HG02981 (cell line): Measurements from ENCODE around the gene RNF187.
"Not testable (repeated sequence)": the region's sequence is repeated elsewhere in the genome, so short reads cannot be mapped to it uniquely, and the experiment has no call there.

Source experiments
- ATAC-seq: cut with Tn5 transposase; IDR thresholded peaks from one replicate; pipeline ENCODE4 v1.9.1; 2021; ENCODE audit warnings: mild to moderate bottlenecking, moderate library complexity; ENCODE audit not compliant: unreplicated experiment

Gene RNF187

DNA sequence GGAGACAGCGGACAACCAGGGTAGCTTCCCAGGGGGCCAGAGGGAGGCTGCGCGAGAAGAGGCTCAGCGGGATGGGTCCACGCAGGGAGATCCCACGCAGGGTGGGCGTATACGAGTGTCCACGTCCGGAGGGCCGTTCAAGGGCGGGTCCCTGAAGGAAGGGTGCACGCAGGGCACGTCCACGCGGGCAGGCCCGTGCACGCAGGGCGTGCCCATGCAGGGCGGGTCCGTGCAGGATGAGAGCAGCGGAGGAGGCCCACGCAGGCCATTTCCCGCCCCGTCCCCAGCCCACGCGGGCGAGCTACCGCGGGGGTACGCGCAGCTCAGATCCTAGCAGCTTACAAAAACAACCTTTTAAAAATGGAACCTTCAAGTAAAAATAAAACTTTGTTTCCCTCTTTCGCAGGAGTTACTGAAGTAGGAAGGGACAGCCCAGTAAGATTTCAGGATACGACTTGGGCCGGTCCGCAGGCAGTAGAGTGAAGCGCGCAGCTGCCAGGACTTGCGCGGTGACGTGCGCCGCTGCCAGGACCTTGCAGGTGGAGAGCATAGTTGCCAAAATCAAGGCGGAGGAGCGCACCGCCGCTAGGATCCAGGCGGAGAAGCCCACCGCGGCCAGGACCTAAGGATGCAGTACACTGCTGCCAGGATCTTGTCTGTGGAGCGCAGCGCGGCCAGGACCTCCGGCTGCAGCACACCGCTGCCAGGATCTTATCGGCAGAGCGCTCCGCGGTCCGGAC, 416 bp upstream of the RNF187 start:
- ATAC-seq = peak; percentile 52

DNA sequence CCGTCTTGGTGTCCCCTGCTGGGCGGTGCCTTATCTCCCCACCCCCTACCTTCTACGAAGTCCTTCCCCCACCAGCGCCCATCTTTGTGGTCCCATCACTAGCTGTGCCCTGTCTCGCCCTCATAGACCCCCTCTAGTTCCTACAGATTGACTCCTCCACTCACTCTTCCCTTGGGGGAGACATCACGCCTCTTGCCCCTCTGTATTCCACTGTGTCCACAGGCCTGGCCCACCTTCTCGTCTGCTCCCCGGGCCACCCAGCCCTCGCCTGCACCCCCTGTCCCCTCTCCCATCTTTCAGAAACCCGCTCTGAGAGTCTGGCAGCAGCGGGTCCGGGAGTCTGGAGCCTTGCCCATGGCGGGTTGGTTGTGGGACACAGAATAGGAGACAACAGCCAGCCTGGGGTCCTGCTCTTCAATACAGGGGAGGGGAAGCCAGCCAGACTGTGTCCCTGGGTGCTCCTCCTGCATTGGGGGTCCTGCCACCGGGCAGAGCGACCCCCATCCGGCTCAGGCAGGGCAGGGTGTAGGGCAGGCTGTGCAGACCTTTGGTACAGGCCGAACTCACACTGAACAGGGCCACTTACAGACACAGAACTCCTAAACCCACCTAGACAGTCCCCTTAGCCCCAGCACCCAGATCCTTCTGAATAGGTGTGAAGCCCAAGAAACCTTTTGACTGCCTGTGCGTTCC, 1.1 kb downstream of the RNF187 start:
- peak; percentile 0 for ATAC-seq

GRCh38 chr1:228488818-228489674, 1.9 kb downstream of the RNF187 start:
- ATAC-seq = no peak

- no peak for ATAC-seq
Measured at GRCh38 chr1:228490120-228491078, 3.2 kb downstream of the RNF187 start.

GRCh38 chr1:228493141-228494043, 6.2 kb downstream of the RNF187 start:
- ATAC-seq = no peak

GRCh38 chr1:228494044-228494353, 6.8 kb downstream of the RNF187 start:
- no peak for ATAC-seq

GRCh38 chr1:228494391-228494790, 7.2 kb downstream of the RNF187 start:
- no peak for ATAC-seq

- no peak for ATAC-seq
Measured at GRCh38 chr1:228494970-228495853, 8.0 kb downstream of the RNF187 start.

GRCh38 chr1:228496084-228496483, 8.9 kb downstream of the RNF187 start:
- ATAC-seq = no peak

DNA sequence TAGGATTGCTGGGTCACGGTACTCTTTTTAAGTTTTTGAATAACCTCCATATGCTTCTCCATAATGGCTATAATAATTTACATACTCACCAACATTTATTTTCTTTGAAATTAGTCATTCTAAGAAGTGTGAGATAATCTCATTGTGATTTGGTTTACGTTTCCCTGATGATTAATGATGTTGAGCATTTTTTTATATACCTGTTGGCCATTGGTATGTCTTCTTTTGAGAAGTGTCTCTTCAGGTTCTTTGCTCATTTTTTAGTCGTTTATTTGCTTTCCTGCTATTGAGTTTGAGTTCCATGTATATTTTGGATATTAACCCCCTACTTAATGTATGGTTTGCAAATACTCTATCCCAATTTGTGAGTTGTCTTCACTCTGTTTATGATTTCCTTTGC, 9.3 kb downstream of the RNF187 start:
- ATAC-seq = no peak

GRCh38 chr1:228497206-228497605, 10.0 kb downstream of the RNF187 start:
- no peak for ATAC-seq

DNA sequence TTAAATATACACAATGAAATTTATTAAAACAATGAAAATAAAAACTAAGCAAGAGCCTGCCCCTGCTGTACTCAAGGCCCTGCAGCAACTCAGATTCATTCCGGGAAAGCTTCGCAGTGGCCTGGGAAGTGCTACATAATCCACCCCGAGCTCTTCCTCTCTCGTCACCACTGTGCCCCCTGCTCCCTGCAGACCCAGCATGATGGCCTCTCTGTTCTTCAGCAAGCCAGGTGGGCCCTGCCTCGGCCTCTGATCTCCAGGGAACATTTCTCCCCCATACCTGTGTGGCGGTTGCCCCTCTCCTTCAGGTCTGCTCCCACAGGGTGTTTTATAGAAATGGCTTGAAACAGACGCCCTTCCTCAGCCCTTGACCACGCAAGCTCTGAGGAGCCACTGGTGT, 10.6 kb downstream of the RNF187 start:
- ATAC-seq = no peak

DNA sequence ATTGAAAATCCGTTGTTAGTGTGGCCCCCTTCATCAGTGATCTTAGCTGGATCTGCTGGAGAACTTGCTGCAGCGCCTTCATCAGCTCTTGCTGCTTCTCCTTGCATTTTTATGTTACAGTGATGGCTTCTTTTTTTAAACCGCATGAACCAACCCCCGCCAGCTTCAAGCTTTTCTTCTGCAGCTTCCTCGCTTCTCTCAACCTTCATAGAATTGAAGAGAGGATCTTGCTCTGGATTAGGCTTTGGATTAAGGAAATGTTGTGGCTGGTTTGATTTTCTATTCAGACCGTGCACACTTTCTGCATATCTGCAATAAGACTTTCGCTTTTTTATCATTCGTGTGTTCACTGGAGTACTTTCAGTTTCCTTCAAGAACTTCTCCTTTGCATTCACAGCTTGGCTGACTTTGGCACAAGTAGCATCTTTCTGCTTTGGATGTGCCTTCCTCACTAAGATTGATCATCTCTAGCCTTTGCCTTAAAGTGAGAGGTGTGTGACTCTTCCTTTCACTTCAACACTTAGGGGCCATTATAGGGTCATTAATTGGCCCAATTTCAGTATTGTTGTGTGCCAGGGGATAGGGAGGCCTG, 13.1 kb downstream of the RNF187 start:
- ATAC-seq = no peak

DNA sequence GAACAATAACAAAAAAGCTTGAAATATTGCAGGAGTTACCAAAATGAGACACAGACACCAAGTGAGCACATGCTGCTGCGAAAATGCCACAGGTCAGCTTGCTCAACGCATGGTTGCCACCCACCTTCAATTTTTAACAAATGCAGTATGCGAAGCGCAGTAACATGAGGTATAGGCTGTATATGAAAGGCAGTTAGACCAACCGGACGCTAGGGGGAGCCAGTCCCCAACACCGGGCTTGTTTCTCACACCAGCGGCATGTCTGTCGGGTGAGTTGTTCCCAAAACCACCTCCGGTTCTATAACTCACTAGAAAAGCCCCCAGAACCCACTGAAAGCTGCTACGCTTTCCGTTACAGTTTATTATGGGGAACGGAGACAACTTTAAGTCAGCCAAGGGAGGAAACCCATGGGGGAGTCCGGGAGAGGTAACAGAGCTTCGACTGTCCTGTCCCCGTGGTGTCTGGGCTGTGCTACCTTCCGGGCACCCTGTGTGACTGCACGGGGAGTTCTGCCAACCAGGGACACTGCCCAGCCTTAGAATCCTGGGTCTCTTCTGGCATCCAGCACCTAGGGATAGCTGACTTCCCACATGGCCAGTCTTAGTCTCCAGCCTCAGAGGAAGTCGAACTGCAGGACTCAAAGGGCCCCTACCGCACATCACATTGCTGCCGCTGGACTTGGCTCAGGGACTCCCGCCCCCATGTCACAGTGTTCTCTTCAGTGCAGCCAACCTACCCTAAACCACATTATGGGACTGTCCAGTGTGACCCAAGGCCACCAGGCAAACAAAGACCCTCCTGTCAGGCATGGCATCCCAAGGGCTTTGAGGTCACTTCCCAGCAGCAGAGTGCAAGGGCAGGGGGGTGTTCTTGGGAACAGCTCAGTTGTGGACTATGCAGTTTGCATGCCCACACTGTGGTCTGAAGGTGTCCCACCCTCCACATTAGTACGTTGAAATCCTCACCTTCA, 14.0 kb downstream of the RNF187 start:
- peak; percentile 94 for ATAC-seq

- no peak for ATAC-seq
Measured at GRCh38 chr1:228502522-228502921, 15.3 kb downstream of the RNF187 start.

DNA sequence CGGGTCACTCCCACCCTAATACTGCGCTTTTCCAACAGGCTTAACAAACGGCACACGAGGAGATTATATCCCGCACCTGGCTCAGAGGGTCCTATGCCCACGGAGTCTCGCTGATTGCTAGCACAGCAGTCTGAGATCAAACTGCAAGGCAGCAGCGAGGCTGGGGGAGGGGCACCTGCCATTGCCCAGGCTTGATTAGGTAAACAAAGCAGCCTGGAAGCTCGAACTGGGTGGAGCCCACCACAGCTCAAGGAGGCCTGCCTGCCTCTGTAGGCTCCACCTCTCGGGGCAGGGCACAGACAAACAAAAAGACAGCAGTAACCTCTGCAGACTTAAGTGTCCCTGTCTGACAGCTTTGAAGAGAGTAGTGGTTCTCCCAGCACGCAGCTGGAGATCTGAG, 18.8 kb downstream of the RNF187 start:
- ATAC-seq = not testable (repeated sequence)
